ENCODE data around the gene QRSL1. TPM values are rescaled to one million over a fixed set of nuclear protein-coding genes. Genes with fewer than 3 reads are reported as not detected.

The QRSL1 gene
- total RNA-seq, 1 donor: 16.0 TPM

DNA sequence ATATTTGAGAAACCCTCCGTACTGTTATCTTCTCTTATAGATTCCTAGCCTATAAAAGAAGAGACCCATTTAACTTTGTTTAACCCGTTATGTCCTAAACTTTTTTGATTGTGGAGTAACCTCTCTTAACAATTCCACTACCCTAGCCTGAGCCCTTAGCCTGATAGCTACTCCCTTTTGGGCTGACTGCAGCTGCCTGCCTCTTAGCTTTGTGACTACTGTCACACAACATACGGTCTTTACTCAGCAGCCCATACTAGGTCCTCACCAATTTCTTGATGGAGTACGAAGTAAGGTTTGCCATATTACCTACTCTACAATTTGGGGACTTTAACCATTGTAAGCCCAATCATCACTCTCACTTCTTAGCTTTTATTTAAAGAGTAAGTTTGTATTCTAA, 72.7 kb downstream of the QRSL1 start:
- TF ChIP-seq, protein P1, sequence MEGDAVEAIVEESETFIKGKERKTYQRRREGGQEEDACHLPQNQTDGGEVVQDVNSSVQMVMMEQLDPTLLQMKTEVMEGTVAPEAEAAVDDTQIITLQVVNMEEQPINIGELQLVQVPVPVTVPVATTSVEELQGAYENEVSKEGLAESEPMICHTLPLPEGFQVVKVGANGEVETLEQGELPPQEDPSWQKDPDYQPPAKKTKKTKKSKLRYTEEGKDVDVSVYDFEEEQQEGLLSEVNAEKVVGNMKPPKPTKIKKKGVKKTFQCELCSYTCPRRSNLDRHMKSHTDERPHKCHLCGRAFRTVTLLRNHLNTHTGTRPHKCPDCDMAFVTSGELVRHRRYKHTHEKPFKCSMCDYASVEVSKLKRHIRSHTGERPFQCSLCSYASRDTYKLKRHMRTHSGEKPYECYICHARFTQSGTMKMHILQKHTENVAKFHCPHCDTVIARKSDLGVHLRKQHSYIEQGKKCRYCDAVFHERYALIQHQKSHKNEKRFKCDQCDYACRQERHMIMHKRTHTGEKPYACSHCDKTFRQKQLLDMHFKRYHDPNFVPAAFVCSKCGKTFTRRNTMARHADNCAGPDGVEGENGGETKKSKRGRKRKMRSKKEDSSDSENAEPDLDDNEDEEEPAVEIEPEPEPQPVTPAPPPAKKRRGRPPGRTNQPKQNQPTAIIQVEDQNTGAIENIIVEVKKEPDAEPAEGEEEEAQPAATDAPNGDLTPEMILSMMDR (IDR thresholded peaks at IDR 0.05; ENCODE audit: insufficient read depth, low read depth, low read length): no peak
- no peak for DNase-seq (ENCODE audit: low read depth)
- H3K4me3 ChIP-seq (ENCODE audit: low read depth, low read length): no peak overlapping the region

- no peak for DNase-seq (ENCODE audit: low read depth)
- TF ChIP-seq, protein P1 (IDR thresholded peaks at IDR 0.05; ENCODE audit: insufficient read depth, low read depth, low read length): no peak
- H3K4me3 ChIP-seq (ENCODE audit: low read depth, low read length): no peak overlapping the region
Observed at GRCh38 chr6:106702451-106703110, 73.2 kb downstream of the QRSL1 start.

DNA sequence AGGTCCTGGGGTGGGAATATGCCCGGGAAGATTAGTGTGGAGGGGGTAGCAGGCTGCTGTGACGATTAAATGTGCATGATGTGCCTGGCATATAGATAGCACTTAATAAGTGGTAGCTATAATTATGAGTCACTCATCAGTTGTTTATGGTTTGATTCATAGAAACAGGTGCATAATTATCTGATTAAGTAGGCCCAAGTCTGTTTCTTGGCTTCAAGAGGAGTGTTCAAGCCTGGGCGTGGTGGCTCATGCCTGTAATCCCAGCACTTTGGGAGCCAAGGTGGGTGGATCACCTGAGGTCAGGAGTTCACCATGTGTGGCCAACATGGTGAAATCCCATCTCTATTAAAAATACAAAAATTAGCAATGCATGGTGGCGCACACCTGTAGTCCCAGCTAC, 74.9 kb downstream of the QRSL1 start:
- DNase-seq (ENCODE audit: low read depth): no peak
- no peak overlapping the region for H3K4me3 ChIP-seq (ENCODE audit: low read depth, low read length)
- TF ChIP-seq, protein P1 (IDR thresholded peaks at IDR 0.05; ENCODE audit: insufficient read depth, low read depth, low read length): no peak

DNA sequence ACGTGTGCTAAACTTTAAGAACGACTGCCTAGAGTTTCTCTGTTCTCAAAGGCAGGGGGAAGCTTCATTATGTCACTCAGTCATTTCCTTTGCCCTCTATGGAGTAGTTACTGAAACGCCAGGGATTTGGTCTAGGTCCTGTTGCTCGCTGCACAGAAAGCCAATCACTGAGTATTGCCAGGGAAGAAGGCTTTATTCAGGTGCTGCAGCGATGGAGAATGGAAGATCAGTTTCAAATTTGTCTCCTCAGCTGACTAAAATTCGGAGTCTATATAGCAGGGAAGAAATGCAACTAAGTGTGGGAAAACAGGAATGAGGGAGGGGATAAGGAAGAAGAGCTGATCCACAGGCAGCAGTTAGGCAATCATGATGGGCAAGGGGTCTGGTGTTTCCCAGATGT, 75.8 kb downstream of the QRSL1 start:
- H3K4me3 ChIP-seq (ENCODE audit: low read depth, low read length): no peak overlapping the region
- TF ChIP-seq, protein P1 (IDR thresholded peaks at IDR 0.05; ENCODE audit: insufficient read depth, low read depth, low read length): no peak
- no peak for DNase-seq (ENCODE audit: low read depth)

GRCh38 chr6:106710580-106710979, 81.2 kb downstream of the QRSL1 start:
- no peak for DNase-seq (ENCODE audit: low read depth)
- TF ChIP-seq, protein P1 (IDR thresholded peaks at IDR 0.05; ENCODE audit: insufficient read depth, low read depth, low read length): no peak
- H3K4me3 ChIP-seq (ENCODE audit: low read depth, low read length): no peak overlapping the region

- no peak for DNase-seq (ENCODE audit: low read depth)
- TF ChIP-seq, protein P1 (IDR thresholded peaks at IDR 0.05; ENCODE audit: insufficient read depth, low read depth, low read length): no peak
- no peak overlapping the region for H3K4me3 ChIP-seq (ENCODE audit: low read depth, low read length)
Observed at GRCh38 chr6:106714281-106714680, 84.9 kb downstream of the QRSL1 start.

DNA sequence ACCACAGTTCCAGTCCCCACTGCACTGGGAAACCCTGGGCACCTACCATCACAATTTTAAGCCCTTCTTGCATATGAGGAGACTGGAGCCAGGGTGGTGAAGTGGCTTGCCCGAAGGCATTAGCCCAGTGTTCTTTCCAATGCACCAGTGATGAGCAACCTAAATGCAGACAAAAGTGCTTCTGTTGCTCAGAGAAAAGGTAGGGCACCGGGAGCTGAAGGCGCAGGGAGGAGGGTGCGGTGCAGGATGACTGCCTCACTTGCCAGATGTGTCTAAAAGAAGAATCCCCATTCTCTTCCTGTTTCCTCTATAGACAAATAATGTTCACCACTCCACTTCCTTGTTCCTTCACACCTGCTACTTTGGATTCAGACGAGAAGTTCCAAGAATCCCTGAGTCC, 86.5 kb downstream of the QRSL1 start:
- DNase-seq (ENCODE audit: low read depth): no peak
- no peak overlapping the region for H3K4me3 ChIP-seq (ENCODE audit: low read depth, low read length)
- TF ChIP-seq, protein P1 (IDR thresholded peaks at IDR 0.05; ENCODE audit: insufficient read depth, low read depth, low read length): no peak
